GM12874 (cell line): Measurements from ENCODE around the gene OR5B17.

Experiments used
- CTCF ChIP-seq: IDR thresholded peaks from 2 replicates; pipeline ENCODE4 v1.5.1; 2011; ENCODE audit warnings: low read depth, mild to moderate bottlenecking, control low read depth, low read length, moderate library complexity; ENCODE audit not compliant: insufficient read depth

The OR5B17 gene

DNA sequence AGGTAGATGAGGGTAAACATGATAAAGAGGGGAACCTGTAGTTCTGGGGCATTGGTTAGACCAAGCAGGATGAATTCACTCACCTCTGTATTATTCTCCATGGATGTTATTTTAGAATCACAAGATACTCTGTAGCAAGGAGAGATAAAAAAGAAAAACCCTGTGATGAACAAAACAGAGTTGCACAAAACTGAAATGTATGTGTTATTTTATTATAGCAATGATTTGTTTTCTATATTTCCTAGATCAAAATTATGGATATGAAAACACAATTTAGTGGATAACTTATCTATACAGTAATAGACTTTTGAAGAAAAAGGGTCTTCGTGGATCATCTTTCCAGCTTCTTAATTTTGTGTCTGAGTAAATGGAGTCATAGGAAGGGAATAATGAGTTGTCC is at the start of gene OR5B17:
TSS of gene OR5B17 (minus strand) at position 101 of the 400 bp plus-strand sequence. CDS start at position 101, 0 bp downstream.
- TF ChIP-seq CTCF = no peak

DNA sequence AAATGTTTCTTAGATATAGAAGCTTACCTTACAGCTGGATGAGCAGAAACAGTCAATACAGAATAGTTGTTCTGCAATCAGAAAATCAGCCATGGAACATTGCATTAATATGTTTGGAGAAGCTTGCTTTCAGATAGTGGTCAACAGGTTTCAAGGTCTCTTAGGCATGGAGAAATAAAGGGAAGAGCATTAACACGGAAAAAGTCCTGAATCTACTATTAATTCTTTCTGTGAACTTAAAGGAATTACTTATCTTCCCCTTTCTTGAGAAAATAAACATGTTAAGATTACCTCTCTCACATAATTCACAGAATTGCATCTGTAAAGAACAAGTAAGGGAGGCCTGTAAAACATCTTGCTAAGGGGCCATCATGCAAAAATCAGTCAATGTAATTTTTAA is 47.9 kb upstream of the OR5B17 start, which contains the start of gene OR5B3:
TSS of gene OR5B3 (minus strand) at position 101 of the 400 bp plus-strand sequence. CDS start 3,465 bp downstream, outside the sequence.
- TF ChIP-seq CTCF = no peak

DNA sequence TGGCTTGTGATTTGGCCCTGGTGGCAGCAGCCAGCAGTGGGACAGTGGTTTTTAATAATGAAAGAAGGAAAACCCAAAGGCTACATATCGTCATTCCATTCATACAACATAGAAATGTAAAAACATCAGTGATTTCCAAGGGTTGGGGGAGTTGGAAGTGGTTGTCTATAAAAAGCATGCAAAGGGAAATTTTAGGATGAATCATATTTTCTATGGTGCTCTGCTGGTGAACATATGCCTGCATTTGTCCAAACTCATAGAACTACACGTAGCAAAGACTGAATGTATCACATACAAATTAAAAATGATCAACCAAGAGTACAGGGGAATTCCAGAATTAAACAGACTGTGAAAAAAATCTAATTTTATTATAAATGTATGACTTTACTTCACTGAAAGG is 36.7 kb upstream of the OR5B17 start:
- no peak for TF ChIP-seq CTCF

- no peak for TF ChIP-seq CTCF
Observed at GRCh38 chr11:58394195-58394594, 35.3 kb upstream of the OR5B17 start.

DNA sequence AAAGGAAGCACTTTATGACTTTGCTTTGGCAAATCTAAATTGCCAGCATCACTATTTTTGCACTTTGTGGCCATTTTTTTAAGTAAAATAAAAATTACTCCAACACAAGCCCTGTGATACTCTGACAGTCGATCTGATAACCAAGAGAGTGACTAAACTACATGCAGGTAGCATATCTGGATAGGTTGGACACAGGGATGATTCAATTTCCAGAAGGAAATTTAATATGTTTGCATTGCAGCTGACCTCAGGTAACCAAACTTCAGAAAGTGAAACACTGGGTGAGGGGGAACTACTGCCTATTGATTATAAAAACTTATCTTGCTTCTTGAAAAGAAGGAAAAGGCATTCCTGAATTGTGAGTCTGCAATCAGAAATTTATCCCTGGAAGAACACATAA is 33.9 kb upstream of the OR5B17 start:
- no peak for TF ChIP-seq CTCF

GRCh38 chr11:58391879-58392278 is 33.0 kb upstream of the OR5B17 start:
- no peak for TF ChIP-seq CTCF

DNA sequence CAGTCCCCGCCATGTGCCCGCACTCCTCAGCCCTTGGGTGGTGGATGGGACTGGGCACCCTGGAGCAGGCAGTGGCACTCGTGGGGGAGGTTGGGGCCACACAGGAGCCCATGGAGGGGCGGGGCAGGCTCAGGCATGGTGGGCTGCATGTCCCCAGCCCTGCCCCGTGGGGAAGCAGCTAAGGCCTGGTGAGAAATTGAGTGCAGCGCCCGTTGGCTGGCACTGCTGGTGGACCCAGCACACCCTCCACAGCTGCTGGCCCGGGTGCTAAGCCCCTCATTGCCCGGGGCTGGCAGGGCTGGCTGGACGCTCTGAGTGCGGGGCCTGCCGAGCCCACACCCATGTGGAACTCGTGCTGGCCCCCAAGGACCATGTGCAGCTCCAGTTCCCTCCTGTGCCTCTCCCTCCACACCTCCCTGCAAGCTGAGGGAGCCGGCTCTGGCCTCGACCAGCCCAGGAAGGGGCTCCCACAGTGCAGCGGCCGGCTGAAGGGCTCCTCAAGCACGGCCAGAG is 31.7 kb upstream of the OR5B17 start:
- TF ChIP-seq CTCF = no peak
